ENCODE measurements around the gene NKX2-2.

NKX2-2 gene

GRCh38 chr20:21521596-21522480 is 8.0 kb upstream of the NKX2-2 start:
- no peak for DNase-seq (ENCODE audit: low read depth in 2 of 2)

DNA sequence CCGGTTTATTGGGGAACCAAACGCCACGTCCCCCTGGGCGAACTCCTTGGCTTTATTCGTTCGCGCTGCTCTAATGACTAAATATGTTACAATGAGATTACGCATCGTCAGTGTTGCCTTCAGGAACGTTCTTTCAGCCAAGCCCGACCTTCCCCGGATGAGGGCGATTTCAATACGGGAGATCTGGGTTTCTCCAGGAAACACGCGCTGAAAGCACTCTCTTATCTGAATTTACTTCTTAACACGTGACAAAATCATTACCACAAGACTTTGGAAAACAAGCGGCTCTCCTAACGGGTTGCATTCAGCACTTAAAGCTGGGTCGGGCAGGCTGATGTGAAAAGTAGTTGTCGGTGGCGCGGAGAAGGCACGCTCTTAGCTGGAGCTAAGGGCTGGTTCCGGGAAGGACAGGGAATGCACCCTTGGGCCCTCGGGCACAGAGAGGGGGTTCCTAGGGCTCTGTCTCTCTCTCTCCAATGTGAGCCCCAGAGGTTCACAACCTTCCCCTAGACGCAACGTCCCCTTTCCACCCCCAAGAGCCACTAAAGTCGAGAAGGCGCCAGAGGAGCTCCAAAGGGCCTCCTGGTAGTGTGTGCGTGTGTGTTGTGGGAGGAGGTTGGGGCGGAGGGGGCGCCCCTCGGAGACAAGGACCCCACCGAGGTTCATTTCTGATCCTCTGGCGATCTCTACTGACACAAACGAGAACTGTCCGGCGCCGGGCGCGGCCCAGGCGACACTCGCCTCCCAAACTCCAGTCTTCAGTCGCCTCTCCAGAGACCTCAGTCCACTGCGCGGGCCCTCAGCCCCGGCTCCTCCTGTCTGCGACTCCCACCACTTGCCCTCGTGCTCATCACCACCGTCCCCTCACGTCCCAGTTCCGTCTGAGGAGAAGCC is 7.1 kb upstream of the NKX2-2 start:
- no peak for DNase-seq (ENCODE audit: low read depth in 2 of 2)

DNA sequence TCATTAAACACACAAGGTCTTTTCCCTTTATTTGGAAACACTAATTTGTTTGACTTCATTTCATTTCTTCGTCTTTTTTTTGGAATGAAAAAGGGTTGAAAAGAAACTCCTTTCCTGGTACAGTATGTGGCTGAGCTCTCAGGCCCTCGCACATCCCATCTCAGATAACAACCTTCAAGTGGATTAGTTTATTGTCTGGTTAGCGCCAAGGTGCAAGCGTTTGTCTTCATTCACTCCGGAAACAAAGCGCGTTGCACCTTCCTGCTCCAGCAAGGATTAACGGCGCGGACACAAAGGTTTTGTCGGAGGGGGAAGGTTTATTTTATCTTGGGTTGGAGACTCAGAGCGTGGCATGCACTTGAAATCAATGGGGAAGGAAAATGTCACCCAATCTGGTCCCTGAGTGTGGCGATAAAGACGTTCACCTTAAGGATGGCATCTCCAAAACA is 5.3 kb upstream of the NKX2-2 start:
- no peak for DNase-seq (ENCODE audit: low read depth in 2 of 2)

DNA sequence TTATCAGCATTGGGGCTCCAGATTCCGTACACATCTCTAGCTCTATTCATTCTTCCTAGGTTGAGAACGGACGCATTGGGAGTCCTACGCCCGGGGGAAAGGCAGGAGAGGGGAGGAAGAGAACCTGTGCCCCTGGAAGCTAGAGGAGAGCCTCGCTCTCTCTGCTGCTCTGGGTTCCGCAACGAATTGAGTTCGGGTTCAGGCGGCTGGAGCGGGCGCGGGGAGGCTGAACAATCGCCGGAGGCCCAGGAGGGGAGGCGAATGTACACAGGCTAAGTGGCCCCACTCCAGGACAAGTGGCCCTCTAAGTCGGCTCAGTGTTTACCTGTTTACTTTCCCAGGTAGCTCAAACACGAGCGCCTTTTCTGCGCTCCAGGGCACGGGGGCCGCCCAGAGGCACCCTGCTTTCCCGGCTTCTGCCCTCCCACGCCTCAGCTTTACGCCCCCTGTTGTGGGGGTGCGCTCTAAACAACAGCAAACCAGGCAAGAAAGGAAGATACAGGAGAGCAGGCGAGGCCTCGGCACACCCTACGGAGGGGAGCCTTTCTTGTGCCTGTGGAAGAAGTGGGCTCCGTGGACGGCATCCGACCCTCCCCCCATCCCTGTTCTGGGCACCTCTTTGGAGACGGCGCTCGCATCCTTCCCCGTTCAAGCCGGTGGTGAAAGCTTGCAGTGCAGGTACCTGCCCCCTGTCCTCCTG is 4.6 kb upstream of the NKX2-2 start:
- DNase-seq (ENCODE audit: low read depth in 2 of 2), result no peak

- no peak for DNase-seq (ENCODE audit: low read depth in 2 of 2)
Measured at GRCh38 chr20:21517566-21518277, 3.9 kb upstream of the NKX2-2 start.

- no peak for DNase-seq (ENCODE audit: low read depth in 2 of 2)
Measured at GRCh38 chr20:21516861-21517565, 3.1 kb upstream of the NKX2-2 start.

GRCh38 chr20:21516180-21516567 is 2.3 kb upstream of the NKX2-2 start:
- no peak for DNase-seq (ENCODE audit: low read depth in 2 of 2)

DNA sequence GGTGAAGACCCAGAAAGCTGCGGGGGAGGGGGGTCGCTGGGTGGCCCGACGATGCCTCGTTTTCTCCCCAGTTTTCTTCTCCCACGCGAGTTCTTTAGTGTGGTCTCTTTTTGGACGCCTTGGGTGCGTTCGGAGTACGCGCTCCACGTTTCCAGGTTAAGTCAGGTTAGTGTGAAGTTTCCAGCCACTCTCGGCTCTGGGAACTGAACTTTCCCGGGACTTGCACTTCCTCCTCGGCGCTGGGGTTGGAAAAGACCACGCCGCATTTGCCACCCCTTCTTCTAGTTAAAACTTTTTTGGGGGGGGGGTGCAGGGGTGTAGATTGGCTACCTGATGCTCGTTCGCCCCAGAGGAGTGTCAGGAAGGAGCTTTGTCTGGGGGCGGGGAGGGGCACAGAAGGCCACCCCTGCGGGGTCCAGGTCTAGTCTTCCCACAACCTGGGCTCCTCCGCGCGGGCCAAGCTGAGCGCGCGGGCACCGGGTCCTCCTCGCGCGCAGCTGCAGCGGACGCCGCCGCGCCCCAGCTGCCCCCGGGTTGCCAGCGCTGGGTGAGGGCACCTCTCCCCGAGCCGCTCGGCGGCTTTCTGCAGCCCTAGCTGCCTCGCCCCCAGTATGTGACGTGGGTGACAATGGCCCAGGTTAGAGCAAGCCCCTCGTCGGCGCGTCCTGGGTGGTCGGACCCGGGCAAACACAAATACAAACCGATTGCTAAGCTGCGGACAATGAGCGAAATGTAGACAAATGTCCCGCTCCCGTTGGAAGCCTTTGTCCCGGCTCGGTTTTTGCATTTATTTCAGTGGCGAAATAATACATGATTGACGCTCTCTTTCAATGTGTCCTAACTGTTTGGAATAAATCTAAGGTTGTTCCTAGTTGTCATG is 1.7 kb upstream of the NKX2-2 start:
- no peak for DNase-seq (ENCODE audit: low read depth in 2 of 2)

DNA sequence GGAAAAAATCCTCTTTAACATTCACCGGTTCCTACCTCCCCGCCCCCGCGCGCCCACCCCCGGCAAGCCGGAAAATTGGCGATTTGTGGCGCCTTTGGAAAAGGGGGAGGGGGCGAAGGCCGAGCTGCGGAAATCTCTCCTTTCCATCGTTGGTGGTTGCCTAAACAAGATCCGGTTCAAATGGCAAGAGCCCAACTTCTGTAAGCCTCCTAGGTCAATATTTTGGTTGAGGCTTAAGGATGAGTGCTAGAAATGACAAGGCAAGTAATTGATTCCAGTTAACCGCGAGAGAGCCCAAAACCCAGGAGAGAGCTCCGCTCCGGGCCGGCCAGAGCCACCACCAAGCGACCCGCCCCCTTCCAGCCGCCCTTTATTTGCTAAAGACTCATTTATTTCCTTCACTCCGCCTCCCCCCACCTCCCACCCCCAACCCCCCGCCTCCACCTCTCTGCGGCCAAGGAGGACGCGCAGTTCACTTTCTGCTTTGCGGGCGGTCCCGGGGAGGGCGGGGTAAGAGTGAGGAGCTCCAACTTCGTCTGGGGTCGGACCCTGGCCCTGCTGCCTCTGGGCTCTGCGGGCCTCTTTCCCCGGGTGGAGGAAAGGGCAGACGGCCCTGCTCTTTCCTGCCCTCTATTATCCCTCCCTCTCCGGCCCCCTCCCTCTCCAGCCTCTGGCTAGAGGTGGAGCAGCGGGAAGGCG is 838 bp upstream of the NKX2-2 start:
- no peak for DNase-seq (ENCODE audit: low read depth in 2 of 2)

GRCh38 chr20:21513181-21513663 is 642 bp downstream of the NKX2-2 start:
- no peak for DNase-seq (ENCODE audit: low read depth in 2 of 2)

- DNase-seq (ENCODE audit: low read depth in 2 of 2), result no peak
Measured at GRCh38 chr20:21512634-21513180, 1.2 kb downstream of the NKX2-2 start.

DNA sequence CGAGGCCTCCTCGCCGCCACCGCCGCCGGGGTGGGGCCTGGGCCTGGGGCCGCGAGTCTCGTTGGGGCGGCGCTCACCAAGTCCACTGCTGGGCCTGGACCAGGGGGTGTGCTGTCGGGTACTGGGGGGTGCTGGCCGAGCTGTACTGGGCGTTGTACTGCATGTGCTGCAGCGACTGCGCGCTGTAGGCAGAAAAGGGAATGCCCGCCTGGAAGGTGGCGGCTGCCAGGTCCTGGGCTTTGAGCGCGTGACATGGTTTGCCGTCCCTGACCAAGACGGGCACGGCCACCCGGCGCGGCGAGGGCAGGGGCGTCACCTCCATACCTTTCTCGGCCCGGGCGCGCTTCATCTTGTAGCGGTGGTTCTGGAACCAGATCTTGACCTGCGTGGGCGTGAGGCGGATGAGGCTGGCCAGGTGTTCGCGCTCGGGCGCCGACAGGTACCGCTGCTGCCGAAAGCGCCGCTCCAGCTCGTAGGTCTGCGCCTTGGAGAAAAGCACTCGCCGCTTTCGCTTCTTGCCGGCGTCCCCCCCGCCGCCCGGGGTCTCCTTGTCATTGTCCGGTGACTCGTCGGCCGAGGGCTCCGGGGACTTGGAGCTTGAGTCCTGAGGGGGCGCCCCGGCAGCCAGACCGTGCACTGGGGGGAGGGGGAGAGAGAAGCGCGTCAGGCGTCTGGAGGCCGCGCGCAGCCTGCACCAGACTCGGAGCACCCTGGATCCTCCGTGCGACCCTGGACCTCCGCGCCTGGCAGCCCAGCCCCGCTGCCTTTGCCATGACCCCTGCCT is 1.8 kb downstream of the NKX2-2 start:
- no peak for DNase-seq (ENCODE audit: low read depth in 2 of 2)

DNA sequence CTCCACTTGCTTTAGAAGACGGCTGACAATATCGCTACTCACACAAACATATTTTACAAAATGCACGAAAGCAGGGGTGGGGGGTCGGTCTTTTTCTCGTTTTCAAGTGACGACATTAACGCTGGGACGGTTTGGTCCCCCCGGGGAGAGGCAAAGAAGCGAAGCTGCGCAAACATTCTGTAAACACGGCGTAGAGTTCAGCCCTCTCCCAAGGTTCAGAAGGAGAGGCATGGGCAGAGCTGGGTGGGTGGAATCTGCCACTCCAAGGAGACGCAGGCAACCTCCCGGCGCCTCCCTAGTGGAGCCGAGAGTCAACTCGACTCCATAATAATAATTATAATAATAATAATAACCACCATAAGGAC is 2.4 kb downstream of the NKX2-2 start:
- no peak for DNase-seq (ENCODE audit: low read depth in 2 of 2)

GRCh38 chr20:21510414-21511384 is 3.2 kb downstream of the NKX2-2 start:
- no peak for DNase-seq (ENCODE audit: low read depth in 2 of 2)

- DNase-seq (ENCODE audit: low read depth in 2 of 2), result no peak
Measured at GRCh38 chr20:21509597-21510371, 4.1 kb downstream of the NKX2-2 start.

DNA sequence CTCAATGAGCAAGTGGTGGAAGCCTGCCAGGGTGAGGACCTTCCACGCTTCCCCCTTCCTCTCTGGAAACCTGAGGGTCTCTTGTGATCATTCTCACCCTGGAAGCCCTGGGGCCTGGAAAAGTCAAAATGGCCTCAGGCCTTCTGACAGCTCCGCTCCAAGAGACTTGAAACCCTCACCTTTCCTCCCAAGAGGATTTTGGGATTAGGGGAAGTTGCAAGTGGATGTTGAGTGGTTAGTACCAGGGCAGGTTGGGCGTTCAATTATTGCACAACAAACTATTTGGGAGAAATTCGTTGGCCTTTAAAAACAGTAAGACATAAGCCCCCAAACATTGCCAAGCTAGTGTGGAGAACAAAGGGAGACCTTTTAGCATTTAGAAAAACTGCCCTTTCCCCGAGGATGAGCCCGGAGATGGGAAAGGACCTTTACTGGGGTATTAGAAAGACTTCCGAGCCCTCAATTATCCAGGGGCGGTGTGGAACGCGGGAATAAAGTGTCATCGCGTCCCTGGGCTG is 4.7 kb downstream of the NKX2-2 start:
- DNase-seq (ENCODE audit: low read depth in 2 of 2), result no peak

Measured in stimulated activated CD8-positive, alpha-beta memory T cell treated with anti-CD3 and anti-CD28 coated beads, Interleukin-2, amount 100 ng/mL, for 1 hour (primary cell).